ENCODE results near the gene SYNE3. TPM values are rescaled to one million over a fixed set of nuclear protein-coding genes. Genes with fewer than 3 reads are reported as not detected.

SYNE3 gene
- total RNA-seq, 4 donors from 2014 or later, result 13.8 to 26.2 (median 15.2) TPM

GRCh38 chr14:95493976-95494375, 22.5 kb downstream of the SYNE3 start:
- intact Hi-C loops (cut with DNase I; ENCODE audit: low total_unique reads), result no loop called here
- no peak overlapping the region for H3K4me3 ChIP-seq (ENCODE audit: low read depth, poor library complexity, severe bottlenecking)
- WGBS, 2 donors, result 88 to 89% methylated on average over 4 of the region's 4 CpGs
- no peak for TF ChIP-seq POLR2A (IDR thresholded peaks at IDR 0.05)
- TF ChIP-seq CTCF (IDR thresholded peaks at IDR 0.05), result no peak
- no peak for DNase-seq (ENCODE audit: low spot score in 2 of 2)

GRCh38 chr14:95493503-95493902, 22.9 kb downstream of the SYNE3 start:
- intact Hi-C loops (cut with DNase I; ENCODE audit: low total_unique reads), result no loop called here
- TF ChIP-seq POLR2A (IDR thresholded peaks at IDR 0.05), result no peak
- TF ChIP-seq CTCF (IDR thresholded peaks at IDR 0.05), result no peak
- no peak for DNase-seq (ENCODE audit: low spot score in 2 of 2)
- no peak overlapping the region for H3K4me3 ChIP-seq (ENCODE audit: low read depth, poor library complexity, severe bottlenecking)
- WGBS, 2 donors, result 80 to 84% methylated on average over 5 of the region's 5 CpGs

- no peak for DNase-seq (ENCODE audit: low spot score in 2 of 2)
- no peak overlapping the region for H3K4me3 ChIP-seq (ENCODE audit: low read depth, poor library complexity, severe bottlenecking)
- no peak for TF ChIP-seq CTCF (IDR thresholded peaks at IDR 0.05)
- no peak for TF ChIP-seq POLR2A (IDR thresholded peaks at IDR 0.05)
- intact Hi-C loops (cut with DNase I; ENCODE audit: low total_unique reads), result no loop called here
- 84 to 88% methylated on average over 2 of the region's 2 CpGs for WGBS, 2 donors
These were observed 24.4 kb downstream of the SYNE3 start for GRCh38 chr14:95491936-95492608.

- DNase-seq (ENCODE audit: low spot score in 2 of 2), result peak in 1 of 2 donors; percentile 74
- 32 to 36% methylated on average over 10 of the region's 10 CpGs for WGBS, 2 donors
- TF ChIP-seq POLR2A (IDR thresholded peaks at IDR 0.05) (no peak), CTCF (IDR thresholded peaks at IDR 0.05) (no peak)
- H3K4me3 ChIP-seq (ENCODE audit: low read depth, poor library complexity, severe bottlenecking), result no peak overlapping the region
- intact Hi-C loops (cut with DNase I; ENCODE audit: low total_unique reads), result no loop called here
These were observed 25.6 kb downstream of the SYNE3 start for GRCh38 chr14:95490727-95491451.

- WGBS, 2 donors, result 60 to 61% methylated on average over 5 of the region's 5 CpGs
- no peak for DNase-seq (ENCODE audit: low spot score in 2 of 2)
- intact Hi-C loops (cut with DNase I; ENCODE audit: low total_unique reads), result no loop called here
- TF ChIP-seq POLR2A (IDR thresholded peaks at IDR 0.05) (no peak), CTCF (IDR thresholded peaks at IDR 0.05) (no peak)
- no peak overlapping the region for H3K4me3 ChIP-seq (ENCODE audit: low read depth, poor library complexity, severe bottlenecking)
These were observed 26.3 kb downstream of the SYNE3 start for GRCh38 chr14:95490138-95490509.
